ENCODE data around the gene DLEC1.

The DLEC1 gene

DNA sequence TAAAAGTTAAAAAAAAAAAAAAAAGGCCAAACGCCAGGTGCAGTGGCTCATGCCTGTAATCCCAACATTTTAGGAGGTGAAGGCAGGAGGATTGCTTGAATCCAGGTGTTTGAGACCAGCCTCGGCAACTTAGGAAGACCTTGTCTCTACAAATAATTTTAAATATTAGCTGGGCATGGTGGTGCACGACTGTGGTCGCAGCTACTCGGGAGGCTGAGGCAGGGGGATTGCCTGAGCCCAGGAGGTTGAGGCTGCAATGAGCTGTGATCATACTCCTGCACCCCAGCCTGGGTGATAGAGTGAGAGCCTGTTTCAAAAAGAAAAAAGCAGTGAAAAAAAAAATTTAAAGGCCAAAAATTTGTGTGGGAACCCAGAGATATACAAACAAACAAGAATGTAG is 2.7 kb upstream of the DLEC1 start:
- H3K9ac ChIP-seq (ENCODE audit: low read depth, low read length, poor library complexity, severe bottlenecking) = no peak overlapping the region
- no peaks in the 10 kb centered on the region for H4K20me1 ChIP-seq (ENCODE audit: insufficient read depth, low read length, poor library complexity, severe bottlenecking)
- no peaks in the 10 kb centered on the region for H3K9me3 ChIP-seq (ENCODE audit: insufficient read depth, low read depth, low read length)
- no peaks in the 10 kb centered on the region for H3K36me3 ChIP-seq (ENCODE audit: insufficient read depth, low read length)
- H2AFZ ChIP-seq (ENCODE audit: low read length) = no peak overlapping the region
- H3K79me2 ChIP-seq (ENCODE audit: insufficient read depth, low read length) = no peaks in the 10 kb centered on the region
- H3K4me1 ChIP-seq (ENCODE audit: insufficient read depth, low read length, poor library complexity, severe bottlenecking) = peaks cover 12% of the 10 kb centered on the region
- H3K9me2 ChIP-seq (replicated peaks; ENCODE audit: low read depth, low read length) = no peaks in the 10 kb centered on the region
- no peak overlapping the region for H3K4me3 ChIP-seq (ENCODE audit: low read length, poor library complexity, severe bottlenecking)
- TF ChIP-seq EZH2phosphoT487 (IDR thresholded peaks at IDR 0.05; ENCODE audit: borderline replicate concordance) = no peak
- TF ChIP-seq, protein P1, sequence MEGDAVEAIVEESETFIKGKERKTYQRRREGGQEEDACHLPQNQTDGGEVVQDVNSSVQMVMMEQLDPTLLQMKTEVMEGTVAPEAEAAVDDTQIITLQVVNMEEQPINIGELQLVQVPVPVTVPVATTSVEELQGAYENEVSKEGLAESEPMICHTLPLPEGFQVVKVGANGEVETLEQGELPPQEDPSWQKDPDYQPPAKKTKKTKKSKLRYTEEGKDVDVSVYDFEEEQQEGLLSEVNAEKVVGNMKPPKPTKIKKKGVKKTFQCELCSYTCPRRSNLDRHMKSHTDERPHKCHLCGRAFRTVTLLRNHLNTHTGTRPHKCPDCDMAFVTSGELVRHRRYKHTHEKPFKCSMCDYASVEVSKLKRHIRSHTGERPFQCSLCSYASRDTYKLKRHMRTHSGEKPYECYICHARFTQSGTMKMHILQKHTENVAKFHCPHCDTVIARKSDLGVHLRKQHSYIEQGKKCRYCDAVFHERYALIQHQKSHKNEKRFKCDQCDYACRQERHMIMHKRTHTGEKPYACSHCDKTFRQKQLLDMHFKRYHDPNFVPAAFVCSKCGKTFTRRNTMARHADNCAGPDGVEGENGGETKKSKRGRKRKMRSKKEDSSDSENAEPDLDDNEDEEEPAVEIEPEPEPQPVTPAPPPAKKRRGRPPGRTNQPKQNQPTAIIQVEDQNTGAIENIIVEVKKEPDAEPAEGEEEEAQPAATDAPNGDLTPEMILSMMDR (conservative IDR thresholded peaks at IDR 0.05; ENCODE audit: low read length) = no peak
- H3K4me2 ChIP-seq (ENCODE audit: low read depth, low read length, poor library complexity, severe bottlenecking) = no peak overlapping the region
- no peaks in the 10 kb centered on the region for H3F3A ChIP-seq (ENCODE audit: low read depth)
- H3K27me3 ChIP-seq (ENCODE audit: insufficient read depth, low read length, poor library complexity, severe bottlenecking) = no peaks in the 10 kb centered on the region

- Histone ChIP-seq H3F3A (ENCODE audit: low read depth) (no peaks in the 10 kb centered on the region), H4K20me1 (ENCODE audit: insufficient read depth, low read length, poor library complexity, severe bottlenecking) (no peaks in the 10 kb centered on the region), H3K9me2 (replicated peaks; ENCODE audit: low read depth, low read length) (no peaks in the 10 kb centered on the region), H2AFZ (ENCODE audit: low read length) (no peak overlapping the region), H3K4me2 (ENCODE audit: low read depth, low read length, poor library complexity, severe bottlenecking) (no peak overlapping the region), H3K9me3 (ENCODE audit: insufficient read depth, low read depth, low read length) (no peaks in the 10 kb centered on the region), H3K9ac (ENCODE audit: low read depth, low read length, poor library complexity, severe bottlenecking) (no peak overlapping the region), H3K79me2 (ENCODE audit: insufficient read depth, low read length) (no peaks in the 10 kb centered on the region), H3K27me3 (ENCODE audit: insufficient read depth, low read length, poor library complexity, severe bottlenecking) (no peaks in the 10 kb centered on the region), H3K4me3 (ENCODE audit: low read length, poor library complexity, severe bottlenecking) (no peak overlapping the region), H3K4me1 (ENCODE audit: insufficient read depth, low read length, poor library complexity, severe bottlenecking) (peaks cover 12% of the 10 kb centered on the region), H3K36me3 (ENCODE audit: insufficient read depth, low read length) (no peaks in the 10 kb centered on the region)
- no peak for TF ChIP-seq EZH2phosphoT487 (IDR thresholded peaks at IDR 0.05; ENCODE audit: borderline replicate concordance)
- TF ChIP-seq, protein P1 (conservative IDR thresholded peaks at IDR 0.05; ENCODE audit: low read length) = no peak
Observed at GRCh38 chr3:38036906-38037305, 2.1 kb upstream of the DLEC1 start.

DNA sequence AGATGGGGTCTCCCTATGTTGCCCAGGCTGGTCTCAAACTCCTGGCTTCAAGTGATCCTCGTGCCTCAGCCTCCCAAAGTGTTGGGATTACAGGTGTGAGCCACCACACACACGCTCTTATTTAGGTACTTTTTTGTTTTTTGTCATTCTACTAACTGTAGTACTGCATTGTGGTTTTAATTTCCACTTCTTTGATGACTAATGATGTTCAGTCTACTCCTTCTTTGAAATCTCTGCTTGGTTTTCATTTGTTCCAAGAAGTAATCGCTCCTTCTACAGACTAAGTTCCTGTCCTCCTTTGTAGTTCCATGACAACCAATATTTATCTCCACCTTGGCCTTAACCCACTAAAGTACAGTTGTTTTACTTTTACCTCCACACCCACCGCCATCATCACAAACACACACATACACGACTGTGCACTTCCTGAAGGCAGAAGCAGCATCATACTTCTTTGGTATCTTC is 529 bp upstream of the DLEC1 start:
- no peaks in the 10 kb centered on the region for H3K27me3 ChIP-seq (ENCODE audit: insufficient read depth, low read length, poor library complexity, severe bottlenecking)
- peak overlapping the region; percentile 72 for H3K4me3 ChIP-seq (ENCODE audit: low read length, poor library complexity, severe bottlenecking)
- H3K9me2 ChIP-seq (replicated peaks; ENCODE audit: low read depth, low read length) = no peaks in the 10 kb centered on the region
- H4K20me1 ChIP-seq (ENCODE audit: insufficient read depth, low read length, poor library complexity, severe bottlenecking) = no peaks in the 10 kb centered on the region
- H2AFZ ChIP-seq (ENCODE audit: low read length) = peak overlapping the region; percentile 79
- peaks cover 12% of the 10 kb centered on the region for H3K4me1 ChIP-seq (ENCODE audit: insufficient read depth, low read length, poor library complexity, severe bottlenecking)
- H3K79me2 ChIP-seq (ENCODE audit: insufficient read depth, low read length) = no peaks in the 10 kb centered on the region
- no peaks in the 10 kb centered on the region for H3K9me3 ChIP-seq (ENCODE audit: insufficient read depth, low read depth, low read length)
- TF ChIP-seq, protein P1 (conservative IDR thresholded peaks at IDR 0.05; ENCODE audit: low read length) = no peak
- no peak for TF ChIP-seq EZH2phosphoT487 (IDR thresholded peaks at IDR 0.05; ENCODE audit: borderline replicate concordance)
- H3K4me2 ChIP-seq (ENCODE audit: low read depth, low read length, poor library complexity, severe bottlenecking) = peak overlapping the region; percentile 88
- H3K36me3 ChIP-seq (ENCODE audit: insufficient read depth, low read length) = no peaks in the 10 kb centered on the region
- no peak overlapping the region for H3K9ac ChIP-seq (ENCODE audit: low read depth, low read length, poor library complexity, severe bottlenecking)
- H3F3A ChIP-seq (ENCODE audit: low read depth) = no peaks in the 10 kb centered on the region

Measured in Loucy (cell line).